Neuronal stem cell (in vitro differentiated cells): Measurements from ENCODE around the gene CDK5RAP3.
"Not testable (repeated sequence)": the region's sequence is repeated elsewhere in the genome, so short reads cannot be mapped to it uniquely, and the experiment has no call there.

Experiments used
- DNase-seq: peaks from one replicate; pipeline ENCODE4 v3.0.0-alpha.2; 2013; ENCODE audit warnings: low spot score
- H2AFZ ChIP-seq: one replicate; pipeline ENCODE4 v1.6.1; 2013; ENCODE audit warnings: mild to moderate bottlenecking, low read length, inconsistent platforms
- H2AK5ac ChIP-seq: 2 replicates; pipeline ENCODE4 v1.6.1; 2013; ENCODE audit warnings: low read depth, mild to moderate bottlenecking, inconsistent platforms, low read length, moderate library complexity, mixed read lengths
- H2BK120ac ChIP-seq: 2 replicates; pipeline ENCODE4 v1.6.1; 2013; ENCODE audit warnings: low read depth, mild to moderate bottlenecking, inconsistent platforms, low read length, moderate library complexity, mixed read lengths
- H2BK12ac ChIP-seq: one replicate; pipeline ENCODE4 v1.6.1; 2013; ENCODE audit warnings: low read length, inconsistent platforms
- H2BK15ac ChIP-seq: 2 replicates; pipeline ENCODE4 v1.6.1; 2013; ENCODE audit warnings: mild to moderate bottlenecking, low read length, inconsistent platforms, mixed read lengths
- H2BK5ac ChIP-seq: one replicate; pipeline ENCODE4 v1.6.1; 2013; ENCODE audit warnings: inconsistent platforms, mild to moderate bottlenecking, low read length, moderate library complexity
- H3K14ac ChIP-seq: one replicate; pipeline ENCODE4 v1.6.1; 2013; ENCODE audit warnings: low read length, inconsistent platforms
- H3K18ac ChIP-seq: 2 replicates; pipeline ENCODE4 v1.6.1; 2013; ENCODE audit warnings: low read length, inconsistent platforms
- H3K23ac ChIP-seq: 2 replicates; pipeline ENCODE4 v1.6.1; 2013; ENCODE audit warnings: low read depth, mild to moderate bottlenecking, mixed read lengths, low read length, inconsistent platforms; ENCODE audit not compliant: poor library complexity
- H3K27ac ChIP-seq: replicated peaks from 3 replicates; pipeline ENCODE4 v1.5.1; 2013; ENCODE audit warnings: low read length, inconsistent platforms
- H3K27me3 ChIP-seq, 3 experiments: 2 replicates each; pipeline ENCODE4 v1.6.1; 2013; ENCODE audit warnings: low read length in 3 of 3, mild to moderate bottlenecking in 2 of 3, inconsistent platforms in 1 of 3, low read depth in 1 of 3, mixed read lengths in 1 of 3, moderate library complexity in 1 of 3; ENCODE audit not compliant: control insufficient read depth in 3 of 3, insufficient read depth in 3 of 3
- H3K36me3 ChIP-seq, 2 donors: replicated peaks in 1 of 2; 2 replicates each; pipeline ENCODE4 v1.6.1; 2013; ENCODE audit warnings: low read length in 2 of 2; ENCODE audit not compliant: control insufficient read depth in 2 of 2, insufficient read depth in 2 of 2
- H3K4ac ChIP-seq: 2 replicates; pipeline ENCODE4 v1.6.1; 2013; ENCODE audit warnings: inconsistent platforms, mild to moderate bottlenecking, low read length, moderate library complexity
- H3K4me1 ChIP-seq, 2 donors: 1 replicate in 1 of 2; 2 replicates in 1 of 2; pipeline ENCODE4 v1.6.1; 2013; ENCODE audit warnings: low read length in 2 of 2, low read depth in 1 of 2; ENCODE audit not compliant: control insufficient read depth in 2 of 2, insufficient read depth in 1 of 2
- H3K4me2 ChIP-seq: one replicate; pipeline ENCODE4 v1.6.1; 2013; ENCODE audit warnings: mild to moderate bottlenecking, low read length, inconsistent platforms; ENCODE audit not compliant: insufficient read depth, poor library complexity, severe bottlenecking
- H3K4me3 ChIP-seq, 2 donors: 2 replicates each; pipeline ENCODE4 v1.5.1; 2013; ENCODE audit warnings: low read length in 2 of 2, mild to moderate bottlenecking in 2 of 2, inconsistent platforms in 1 of 2, moderate library complexity in 1 of 2
- H3K79me1 ChIP-seq: one replicate; pipeline ENCODE4 v1.6.1; 2013; ENCODE audit warnings: low read depth, mild to moderate bottlenecking, inconsistent platforms, low read length, moderate library complexity
- H3K9ac ChIP-seq: one replicate; pipeline ENCODE4 v1.6.1; 2013; ENCODE audit warnings: mild to moderate bottlenecking, low read depth, low read length, inconsistent platforms; ENCODE audit not compliant: poor library complexity
- H3K9me3 ChIP-seq, 2 donors: replicated peaks in 1 of 2; 2 replicates each; pipeline versions ENCODE3 to v1.6.1; 2013; ENCODE audit warnings: low read length in 2 of 2, mild to moderate bottlenecking in 2 of 2, inconsistent platforms in 1 of 2, low read depth in 1 of 2, mixed read lengths in 1 of 2, moderate library complexity in 1 of 2; ENCODE audit not compliant: control insufficient read depth in 2 of 2, insufficient read depth in 1 of 2
- H4K8ac ChIP-seq: one replicate; pipeline ENCODE4 v1.6.1; 2013; ENCODE audit warnings: low read depth, mild to moderate bottlenecking, inconsistent platforms, low read length, moderate library complexity
- H4K91ac ChIP-seq: one replicate; pipeline ENCODE4 v1.6.1; 2013; ENCODE audit warnings: low read length, low read depth, mild to moderate bottlenecking, inconsistent platforms; ENCODE audit not compliant: poor library complexity
- WGBS, 2 donors: extraction: QIAGEN DNeasy Blood & Tissue Kit; methylation state at CpG; one replicate each; pipeline ENCODE4 v1.1.7; 2013; ENCODE audit warnings: missing lambda C conversion rate in 2 of 2, mixed read lengths in 1 of 2; ENCODE audit not compliant: insufficient read length in 2 of 2, insufficient replicate concordance in 1 of 2; ENCODE audit errors: extremely low coverage in 2 of 2; 5-methylcytosine and 5-hydroxymethylcytosine counted together

The CDK5RAP3 gene

GRCh38 chr17:47934856-47935255 is 36.1 kb upstream of the CDK5RAP3 start:
- Histone ChIP-seq H3K27ac (no peak overlapping the region), H3K23ac (no peak overlapping the region), H3K36me3 (peaks cover 5 to 10% of the 10 kb centered on the region in 2 donors), H3K9ac (no peak overlapping the region), H4K8ac (no peak overlapping the region), H3K27me3 (no peaks in the 10 kb centered on the region), H2AK5ac (no peak overlapping the region), H2BK12ac (no peak overlapping the region), H4K91ac (no peak overlapping the region), H2BK120ac (no peak overlapping the region), H3K4me1 (peaks cover 0 to 2% of the 10 kb centered on the region in 2 donors), H3K4me3 (no peak overlapping the region), H3K14ac (no peak overlapping the region), H3K18ac (no peak overlapping the region), H3K9me3 (no peaks in the 10 kb centered on the region), H2BK5ac (no peak overlapping the region), H3K4ac (no peak overlapping the region), H2BK15ac (no peak overlapping the region), H3K79me1 (no peaks in the 10 kb centered on the region), H3K4me2 (no peak overlapping the region), H2AFZ (no peak overlapping the region)
- DNase-seq: no peak
- no CpG with 5 or more reads among the region's 1 CpG for WGBS, 2 donors

- not testable (repeated sequence) for H2AK5ac ChIP-seq, H3K9me3 ChIP-seq, H3K27me3 ChIP-seq, H3K18ac ChIP-seq, H2BK120ac ChIP-seq, H2BK12ac ChIP-seq, H3K9ac ChIP-seq, H4K8ac ChIP-seq, H3K4ac ChIP-seq, H2BK5ac ChIP-seq, H2AFZ ChIP-seq, H3K14ac ChIP-seq, H3K4me3 ChIP-seq, H3K36me3 ChIP-seq, H3K23ac ChIP-seq, H3K4me1 ChIP-seq, H4K91ac ChIP-seq, H3K4me2 ChIP-seq, H2BK15ac ChIP-seq, H3K27ac ChIP-seq, H3K79me1 ChIP-seq, DNase-seq
- WGBS, 2 donors: no CpG with 5 or more reads among the region's 3 CpGs
These were observed 35.4 kb upstream of the CDK5RAP3 start for GRCh38 chr17:47935468-47935867.

GRCh38 chr17:47935961-47936360 is 35.0 kb upstream of the CDK5RAP3 start:
- Histone ChIP-seq H3K36me3 (peaks cover 0 to 1% of the 10 kb centered on the region in 2 donors), H2AFZ (no peak overlapping the region), H3K4ac (no peak overlapping the region), H3K4me2 (no peak overlapping the region), H3K9me3 (peaks cover 0 to 2% of the 10 kb centered on the region in 2 donors), H3K23ac (no peak overlapping the region), H3K27me3 (peaks cover 0 to 2% (median 0%) of the 10 kb centered on the region in 3 experiments), H3K4me1 (peaks cover under 1 to 2% of the 10 kb centered on the region in 2 donors), H2BK120ac (no peak overlapping the region), H3K27ac (no peak overlapping the region), H2BK12ac (no peak overlapping the region), H3K9ac (no peak overlapping the region), H3K14ac (no peak overlapping the region), H2BK5ac (no peak overlapping the region), H3K18ac (no peak overlapping the region), H2AK5ac (no peak overlapping the region), H3K79me1 (no peaks in the 10 kb centered on the region), H4K8ac (no peak overlapping the region), H2BK15ac (no peak overlapping the region), H4K91ac (no peak overlapping the region), H3K4me3 (no peak overlapping the region)
- no peak for DNase-seq
- no CpG with 5 or more reads among the region's 5 CpGs for WGBS, 2 donors

GRCh38 chr17:47937941-47938340 is 33.0 kb upstream of the CDK5RAP3 start:
- peaks cover 0 to 8% (median 0%) of the 10 kb centered on the region in 3 experiments for H3K27me3 ChIP-seq
- DNase-seq: no peak
- H3K18ac ChIP-seq: no peak overlapping the region
- H2AK5ac ChIP-seq: no peak overlapping the region
- H3K27ac ChIP-seq: no peak overlapping the region
- no peak overlapping the region for H3K23ac ChIP-seq
- H4K91ac ChIP-seq: no peak overlapping the region
- no peaks in the 10 kb centered on the region for H3K79me1 ChIP-seq
- H3K9me3 ChIP-seq: peaks cover 0 to 2% of the 10 kb centered on the region in 2 donors
- peaks cover 4 to 7% of the 10 kb centered on the region in 2 donors for H3K4me1 ChIP-seq
- H3K36me3 ChIP-seq: no peaks in the 10 kb centered on the region
- no peak overlapping the region for H2BK5ac ChIP-seq
- no peak overlapping the region for H3K4me2 ChIP-seq
- no peak overlapping the region for H3K4ac ChIP-seq
- H3K9ac ChIP-seq: no peak overlapping the region
- no peak overlapping the region for H2BK15ac ChIP-seq
- WGBS, 2 donors: no CpG with 5 or more reads among the region's 5 CpGs
- no peak overlapping the region for H3K14ac ChIP-seq
- no peak overlapping the region for H2BK12ac ChIP-seq
- no peak overlapping the region for H2AFZ ChIP-seq
- no peak overlapping the region for H2BK120ac ChIP-seq
- H4K8ac ChIP-seq: no peak overlapping the region
- no peak overlapping the region for H3K4me3 ChIP-seq
